Renal cortical epithelial cell (primary cell): Measurements from ENCODE around the gene ADAM21. TPM values are rescaled to one million over a fixed set of nuclear protein-coding genes. Genes with fewer than 3 reads are reported as not detected.
"Not testable (repeated sequence)": the region's sequence is repeated elsewhere in the genome, so short reads cannot be mapped to it uniquely, and the experiment has no call there.

ENCODE experiments used
- DNase-seq: peaks from one replicate; pipeline ENCODE4 v3.0.0-alpha.2; 2011; ENCODE audit warnings: low read depth
- total RNA-seq: library from RNA; depleted of rRNA; stranded (reverse); fragments of >200 nt; gene quantifications from 2 replicates; pipeline ENCODE4 v1.2.3, GENCODE V29; 2014

Gene ADAM21
- total RNA-seq: 1.7 TPM in 2 replicates

- DNase-seq: no peak
These were observed at the start of gene ADAM21 for GRCh38 chr14:70451874-70452273. Gene ADAM21 (plus strand): TSS chr14:70452174. CDS start chr14:70457500, 5,326 bp downstream.

- peak; percentile 15 for DNase-seq
These were observed 48.6 kb upstream of the ADAM21 start for GRCh38 chr14:70403335-70403734.

GRCh38 chr14:70406216-70406615, 45.8 kb upstream of the ADAM21 start:
- not testable (repeated sequence) for DNase-seq

- DNase-seq: no peak
These were observed 44.4 kb upstream of the ADAM21 start for GRCh38 chr14:70407621-70408020.

- DNase-seq: no peak
These were observed 36.2 kb upstream of the ADAM21 start for GRCh38 chr14:70415788-70416187.

GRCh38 chr14:70416338-70416724, 35.6 kb upstream of the ADAM21 start:
- DNase-seq: no peak

GRCh38 chr14:70416725-70417349, 35.1 kb upstream of the ADAM21 start, which contains the start of gene SYNJ2BP:
Gene SYNJ2BP (minus strand): TSS chr14:70417090. CDS start chr14:70416963, 127 bp downstream.
- peak; percentile 71 for DNase-seq

GRCh38 chr14:70419270-70419931, 32.6 kb upstream of the ADAM21 start:
- not testable (repeated sequence) for DNase-seq

GRCh38 chr14:70422538-70422937, 29.4 kb upstream of the ADAM21 start:
- no peak for DNase-seq

- DNase-seq: no peak
These were observed 26.6 kb upstream of the ADAM21 start for GRCh38 chr14:70425354-70425753.

- not testable (repeated sequence) for DNase-seq
These were observed 25.4 kb upstream of the ADAM21 start for GRCh38 chr14:70426555-70426954.

GRCh38 chr14:70436867-70437266, 15.1 kb upstream of the ADAM21 start:
- DNase-seq: no peak

- no peak for DNase-seq
These were observed 10.3 kb upstream of the ADAM21 start for GRCh38 chr14:70441641-70442040.

GRCh38 chr14:70442750-70443149, 9.2 kb upstream of the ADAM21 start:
- no peak for DNase-seq

GRCh38 chr14:70448633-70449340, 3.2 kb upstream of the ADAM21 start:
- peak; percentile 66 for DNase-seq

GRCh38 chr14:70454731-70455130, 2.8 kb downstream of the ADAM21 start:
- no peak for DNase-seq

GRCh38 chr14:70468731-70469130, 16.8 kb downstream of the ADAM21 start:
- no peak for DNase-seq

- DNase-seq: not testable (repeated sequence)
These were observed 19.0 kb downstream of the ADAM21 start for GRCh38 chr14:70470863-70471563.

- DNase-seq: peak; percentile 19
These were observed 20.5 kb downstream of the ADAM21 start for GRCh38 chr14:70472253-70473159.

GRCh38 chr14:70473825-70474224, 21.9 kb downstream of the ADAM21 start:
- no peak for DNase-seq

GRCh38 chr14:70475459-70475858, 23.5 kb downstream of the ADAM21 start:
- not testable (repeated sequence) for DNase-seq
